ENCODE results near the gene SF3B5.
"Not testable (repeated sequence)": the region's sequence is repeated elsewhere in the genome, so short reads cannot be mapped to it uniquely, and the experiment has no call there.

SF3B5 gene

GRCh38 chr6:144062786-144063185 is 32.6 kb downstream of the SF3B5 start:
- no peak for DNase-seq (ENCODE audit: insufficient read length)
- no peak for TF ChIP-seq TAF1 (IDR thresholded peaks at IDR 0.05; ENCODE audit: borderline replicate concordance, low read depth, low read length)
- no peak for TF ChIP-seq POLR2AphosphoS5 (IDR thresholded peaks at IDR 0.05; ENCODE audit: low read depth, low read length)
- TF ChIP-seq POLR2A (IDR thresholded peaks at IDR 0.05; ENCODE audit: low read depth, low read length): no peak
- no peak for FAIRE-seq

GRCh38 chr6:144059139-144059538 is 36.2 kb downstream of the SF3B5 start:
- TF ChIP-seq TAF1 (IDR thresholded peaks at IDR 0.05; ENCODE audit: borderline replicate concordance, low read depth, low read length) (no peak), POLR2AphosphoS5 (IDR thresholded peaks at IDR 0.05; ENCODE audit: low read depth, low read length) (no peak), POLR2A (IDR thresholded peaks at IDR 0.05; ENCODE audit: low read depth, low read length) (no peak)
- FAIRE-seq: no peak
- DNase-seq (ENCODE audit: insufficient read length): no peak

GRCh38 chr6:144055121-144055931 is 40.0 kb downstream of the SF3B5 start:
- TF ChIP-seq TAF1 (IDR thresholded peaks at IDR 0.05; ENCODE audit: borderline replicate concordance, low read depth, low read length): no peak
- TF ChIP-seq POLR2A (IDR thresholded peaks at IDR 0.05; ENCODE audit: low read depth, low read length): peak; percentile 51
- peak; percentile 90 for FAIRE-seq
- DNase-seq (ENCODE audit: insufficient read length): no peak

- FAIRE-seq (no peak), DNase-seq (ENCODE audit: insufficient read length) (no peak)
- TF ChIP-seq POLR2AphosphoS5 (IDR thresholded peaks at IDR 0.05; ENCODE audit: low read depth, low read length) (no peak), POLR2A (IDR thresholded peaks at IDR 0.05; ENCODE audit: low read depth, low read length) (no peak), TAF1 (IDR thresholded peaks at IDR 0.05; ENCODE audit: borderline replicate concordance, low read depth, low read length) (no peak)
These were observed 41.8 kb downstream of the SF3B5 start for GRCh38 chr6:144053601-144054000.

- FAIRE-seq (no peak), DNase-seq (ENCODE audit: insufficient read length) (no peak)
- no peak for TF ChIP-seq TAF1 (IDR thresholded peaks at IDR 0.05; ENCODE audit: borderline replicate concordance, low read depth, low read length)
- TF ChIP-seq POLR2A (IDR thresholded peaks at IDR 0.05; ENCODE audit: low read depth, low read length): no peak
- TF ChIP-seq POLR2AphosphoS5 (IDR thresholded peaks at IDR 0.05; ENCODE audit: low read depth, low read length): no peak
These were observed 42.9 kb downstream of the SF3B5 start for GRCh38 chr6:144052488-144052887.

GRCh38 chr6:144049386-144049785 is 46.0 kb downstream of the SF3B5 start:
- DNase-seq (ENCODE audit: insufficient read length): no peak
- no peak for FAIRE-seq
- no peak for TF ChIP-seq POLR2AphosphoS5 (IDR thresholded peaks at IDR 0.05; ENCODE audit: low read depth, low read length)
- TF ChIP-seq TAF1 (IDR thresholded peaks at IDR 0.05; ENCODE audit: borderline replicate concordance, low read depth, low read length): no peak
- no peak for TF ChIP-seq POLR2A (IDR thresholded peaks at IDR 0.05; ENCODE audit: low read depth, low read length)

- DNase-seq (ENCODE audit: insufficient read length) (no peak), FAIRE-seq (no peak)
- no peak for TF ChIP-seq POLR2A (IDR thresholded peaks at IDR 0.05; ENCODE audit: low read depth, low read length)
- TF ChIP-seq POLR2AphosphoS5 (IDR thresholded peaks at IDR 0.05; ENCODE audit: low read depth, low read length): no peak
- TF ChIP-seq TAF1 (IDR thresholded peaks at IDR 0.05; ENCODE audit: borderline replicate concordance, low read depth, low read length): no peak
These were observed 47.7 kb downstream of the SF3B5 start for GRCh38 chr6:144047688-144048087.

GRCh38 chr6:144046672-144047071 is 48.7 kb downstream of the SF3B5 start:
- not testable (repeated sequence) for FAIRE-seq; DNase-seq (ENCODE audit: insufficient read length)

- not testable (repeated sequence) for FAIRE-seq; DNase-seq (ENCODE audit: insufficient read length)
These were observed 50.4 kb downstream of the SF3B5 start for GRCh38 chr6:144044989-144045388.

Measured in GM12892 (cell line).